ENCODE results near the gene PDZD4. TPM values are rescaled to one million over a fixed set of nuclear protein-coding genes. Genes with fewer than 3 reads are reported as not detected.

PDZD4 gene
- total and polyA plus RNA-seq, 2 of the 4 experiments (the other 2 are of a cell fraction) = under 0.01 to 0.38 TPM

GRCh38 chrX:153825042-153825441 lies 5.3 kb downstream of the PDZD4 start:
- H3K4me3 ChIP-seq (ENCODE audit: insufficient read depth, low read depth, low read length) = no peak overlapping the region
- peaks cover 11% of the 10 kb centered on the region; the same call in 1 of the 2 replicates for H3K9me3 ChIP-seq (ENCODE audit: control insufficient read depth, insufficient read depth, low read length)
- H3K36me3 ChIP-seq (ENCODE audit: control insufficient read depth, insufficient read depth, low read length) = no peaks in the 10 kb centered on the region
- ChIA-PET CTCF (no interaction called here), POLR2A (ENCODE audit: unreplicated experiment) (no interaction called here)
- no peaks in the 10 kb centered on the region for H3K79me1 ChIP-seq (ENCODE audit: low read depth in 1 of 2, low read length in 2 of 2)
- no peak for TF ChIP-seq RFX5 (IDR thresholded peaks at IDR 0.05; ENCODE audit: low read depth, low read length)
- no peak for TF ChIP-seq POLR2A (IDR thresholded peaks at IDR 0.05; ENCODE audit: low read depth, low read length)
- TF ChIP-seq FOS (IDR thresholded peaks at IDR 0.05; ENCODE audit: low read depth, low read length) = no peak
- TF ChIP-seq CHD1 (IDR thresholded peaks at IDR 0.05; ENCODE audit: low read depth, low read length) = no peak
- no peak overlapping the region for H2AK5ac ChIP-seq (ENCODE audit: low read depth, low read length)
- H4K20me1 ChIP-seq (ENCODE audit: insufficient read depth, low read length) = no peaks in the 10 kb centered on the region; the same call in 1 of the 2 replicates
- dilution Hi-C loops (cut with HindIII; ENCODE audit: low sequenced_read_pairs, unreplicated experiment) = no loop called here
- H4K5ac ChIP-seq (ENCODE audit: low read depth, low read length) = no peak overlapping the region
- no peak overlapping the region for H2BK20ac ChIP-seq (ENCODE audit: low read depth, low read length)
- no peak overlapping the region for H4K91ac ChIP-seq (ENCODE audit: insufficient read depth, low read depth, low read length)
- no peak overlapping the region for H3K4me2 ChIP-seq (ENCODE audit: low read depth, low read length)
- H3K9me1 ChIP-seq (ENCODE audit: insufficient read depth, low read length) = no peaks in the 10 kb centered on the region
- H3K4me1 ChIP-seq (ENCODE audit: control insufficient read depth, insufficient read depth, low read length) = no peaks in the 10 kb centered on the region
- no peak overlapping the region for H2AFZ ChIP-seq (replicated peaks; ENCODE audit: low read length, poor library complexity)
- no CpG with 5 or more reads among the region's 8 CpGs for WGBS, 2 experiments (ENCODE audit: extremely low coverage in 2 of 2, insufficient read length in 1 of 2)
- H2AK9ac ChIP-seq (replicated peaks; ENCODE audit: low read depth, low read length, poor library complexity) = no peak overlapping the region
- H3K23ac ChIP-seq (ENCODE audit: low read depth, low read length) = no peak overlapping the region
- H4K8ac ChIP-seq (ENCODE audit: low read depth in 2 of 2, low read length in 2 of 2) = no peak overlapping the region
- no peak overlapping the region for H3K18ac ChIP-seq (ENCODE audit: low read depth, low read length)
- H2BK15ac ChIP-seq (ENCODE audit: low read depth, low read length) = no peak overlapping the region
- no peak overlapping the region for H3K9ac ChIP-seq (ENCODE audit: low read depth, low read length)
- no peak overlapping the region for H3K27ac ChIP-seq (ENCODE audit: insufficient read depth, low read length)
- DNase-seq = no peak
- H2BK120ac ChIP-seq (ENCODE audit: low read depth, low read length) = no peak overlapping the region
- no TSS peak for BruUV-seq (replicated peaks)
- no peak overlapping the region for H2BK5ac ChIP-seq (ENCODE audit: low read depth, low read length, poor library complexity, severe bottlenecking)
- no peak overlapping the region for H3K56ac ChIP-seq (ENCODE audit: extremely low read depth, insufficient read depth, low read length)
- no peak overlapping the region for H3K14ac ChIP-seq (replicated peaks; ENCODE audit: low read depth, low read length)
- intact Hi-C loops (cut with micrococcal nuclease) = no loop called here
- H3K4ac ChIP-seq (ENCODE audit: low read depth, low read length) = no peak overlapping the region
- in situ Hi-C loops (cut with MboI; ENCODE audit: low sequenced_read_pairs) = no loop called here
- H3K27me3 ChIP-seq (ENCODE audit: control insufficient read depth, insufficient read depth, low read length) = peaks cover 43% of the 10 kb centered on the region
- ATAC-seq (ENCODE audit: low read depth) = no peak

All from IMR-90 (cell line).